HepG2 (cell line): ENCODE data around the gene RGS14. TPM values are rescaled to one million over a fixed set of nuclear protein-coding genes. Genes with fewer than 3 reads are reported as not detected.

Experiments
- ATAC-seq: fragments of 200-7000 bp; cut with Tn5 transposase; 3 replicates; pipeline ENCODE4 v1.9.1; 2020; ENCODE audit warnings: mild to moderate bottlenecking, moderate library complexity
- BruUV-seq: library from RNA; stranded (reverse); fragments of 400-500 nt; replicated peaks from 2 replicates; lab custom pipeline; 2021; lab: Mats Ljungman, UMichigan
- CTCF ChIA-PET: fragments of 300-600 bp; formaldehyde crosslinking; extraction: SDS; loops from one replicate; lab custom pipeline; 2021; ENCODE audit warnings: low total read pairs, inconsistent platforms, low intra/inter-chr PET ratio; lab: Yijun Ruan, JAX
- POLR2A ChIA-PET: fragments of 350-600 bp; sonication (Branson Sonifier 250); formaldehyde crosslinking; loops from one replicate; lab custom pipeline; 2020; ENCODE audit warnings: antibody characterized with exemption, inconsistent platforms; lab: Yijun Ruan, JAX
- DNase-seq: peaks from one replicate; pipeline ENCODE4 v3.0.0-alpha.2; 2015; ENCODE audit warnings: low spot score
- FAIRE-seq: peaks from 3 replicates; lab custom pipeline; 2011; peaks lifted over from hg19 to GRCh38; lab: Jason Lieb, UNC
- H2AFZ ChIP-seq: one replicate; pipeline ENCODE4 v1.6.1; 2011; ENCODE audit warnings: low read length, inconsistent platforms
- H3K27ac ChIP-seq: fragments of 300-600 bp; 3 replicates; pipeline ENCODE4 v1.8.0; 2011; ENCODE audit warnings: mixed run types, mild to moderate bottlenecking, mixed read lengths, low read length, inconsistent platforms; ENCODE audit not compliant: insufficient read depth; ENCODE audit errors: extremely low read length
- H3K27me3 ChIP-seq, 2 experiments: fragments of 200-600 bp in 1 of 2; 2 replicates in 1 of 2; 3 replicates in 1 of 2; pipeline versions ENCODE4 v1.6.0 to v1.8.0; 2011; ENCODE audit warnings: low read length in 2 of 2, mild to moderate bottlenecking in 2 of 2, moderate library complexity in 2 of 2, inconsistent platforms in 1 of 2; ENCODE audit not compliant: insufficient read depth in 2 of 2, control insufficient read depth in 1 of 2
- H3K36me3 ChIP-seq, 2 experiments: fragments of 200-600 bp in 1 of 2; replicated peaks in 1 of 2; 2 replicates in 1 of 2; 3 replicates in 1 of 2; pipeline versions ENCODE4 v1.5.1 to v1.8.0; 2011; ENCODE audit warnings: low read length in 2 of 2, inconsistent platforms in 1 of 2; ENCODE audit not compliant: insufficient read depth in 2 of 2, control insufficient read depth in 1 of 2
- H3K4me1 ChIP-seq: 2 replicates; pipeline ENCODE4 v1.5.1; 2012; ENCODE audit warnings: low read length, inconsistent platforms; ENCODE audit not compliant: insufficient read depth
- H3K4me2 ChIP-seq: 2 replicates; pipeline ENCODE4 v1.6.0; 2011; ENCODE audit warnings: low read depth, low read length, inconsistent platforms
- H3K4me3 ChIP-seq, 3 experiments: fragments of 200-600 bp in 1 of 3; sonication (generic), shearing (Covaris generic) in 1 of 3; replicated peaks in 1 of 3; 2 replicates each; pipeline ENCODE4 v1.5.1; 2011 to 2016; ENCODE audit warnings: low read length in 3 of 3, inconsistent platforms in 2 of 3, low read depth in 2 of 3, mild to moderate bottlenecking in 2 of 3, control low read depth in 1 of 3, mixed read lengths in 1 of 3; ENCODE audit not compliant: insufficient read depth in 1 of 3
- H3K79me2 ChIP-seq: one replicate; pipeline ENCODE4 v1.6.1; 2011; ENCODE audit warnings: low read length, inconsistent platforms; ENCODE audit not compliant: insufficient read depth
- H3K9ac ChIP-seq: 2 replicates; pipeline ENCODE4 v1.6.0; 2011; ENCODE audit warnings: mild to moderate bottlenecking, low read depth, low read length, inconsistent platforms; ENCODE audit not compliant: insufficient read depth
- H3K9me3 ChIP-seq: 2 replicates; pipeline ENCODE4 v1.5.1; 2012; ENCODE audit warnings: mild to moderate bottlenecking, low read length
- H4K20me1 ChIP-seq: 2 replicates; pipeline ENCODE4 v1.6.0; 2011; ENCODE audit warnings: inconsistent platforms, mild to moderate bottlenecking, low read length, moderate library complexity; ENCODE audit not compliant: insufficient read depth
- AKAP8 ChIP-seq: sonication (generic); formaldehyde crosslinking; IDR thresholded peaks from 2 replicates; pipeline ENCODE4 v1.5.1; 2020; ENCODE audit warnings: mild to moderate bottlenecking, missing genetic modification reagents
- ATM ChIP-seq: fragments of 450-650 bp; IDR thresholded peaks from 2 replicates; pipeline ENCODE4 v1.7.1; 2017; ENCODE audit warnings: mild to moderate bottlenecking, borderline replicate concordance
- CERS6 ChIP-seq: sonication (generic); formaldehyde crosslinking; IDR thresholded peaks from 2 replicates; pipeline ENCODE4 v1.5.0; 2020; ENCODE audit warnings: missing genetic modification reagents
- GABPA ChIP-seq, 2 experiments: IDR thresholded peaks; 2 replicates each; pipeline ENCODE4 v1.6.1; 2011 to 2016; ENCODE audit warnings: low read depth in 2 of 2, low read length in 1 of 2, missing biosample characterization in 1 of 2, missing genetic modification characterization in 1 of 2
- HHEX ChIP-seq: IDR thresholded peaks from 2 replicates; pipeline ENCODE4 v1.6.1; 2016; ENCODE audit warnings: control low read depth
- JUN ChIP-seq: sonication (generic); formaldehyde crosslinking; IDR thresholded peaks from 2 replicates; pipeline ENCODE4 v1.4.0; 2020; ENCODE audit warnings: mild to moderate bottlenecking, missing genetic modification reagents
- MIXL1 ChIP-seq: IDR thresholded peaks from 2 replicates; pipeline ENCODE4 v1.6.1; 2016
- RBAK ChIP-seq: sonication (generic); formaldehyde crosslinking; IDR thresholded peaks from 2 replicates; pipeline ENCODE4 v1.5.1; 2020; ENCODE audit warnings: mild to moderate bottlenecking, missing genetic modification reagents
- SAFB2 ChIP-seq: sonication (generic); formaldehyde crosslinking; IDR thresholded peaks from 2 replicates; pipeline ENCODE4 v1.5.1; 2020; ENCODE audit warnings: missing genetic modification reagents, low read depth, mild to moderate bottlenecking, borderline replicate concordance
- SMC3 ChIP-seq: IDR thresholded peaks from 2 replicates; pipeline ENCODE4 v1.6.1; 2011; ENCODE audit warnings: low read length, improper control_type of control experiment
- ZBTB38 ChIP-seq: sonication (generic); formaldehyde crosslinking; IDR thresholded peaks from 2 replicates; pipeline ENCODE4 v1.5.1; 2020; ENCODE audit warnings: mild to moderate bottlenecking, missing genetic modification reagents
- ZBTB42 ChIP-seq: sonication (generic); formaldehyde crosslinking; IDR thresholded peaks from 2 replicates; pipeline ENCODE4 v1.5.0; 2020; ENCODE audit warnings: mild to moderate bottlenecking, missing genetic modification reagents
- ZNF160 ChIP-seq: sonication (generic); formaldehyde crosslinking; IDR thresholded peaks from 2 replicates; pipeline ENCODE4 v1.8.0; 2022; ENCODE audit warnings: mild to moderate bottlenecking, inconsistent platforms, missing genetic modification reagents
- ZNF34 ChIP-seq: sonication (generic); formaldehyde crosslinking; IDR thresholded peaks from 2 replicates; pipeline ENCODE4 v1.4.0; 2020; ENCODE audit warnings: mild to moderate bottlenecking, missing genetic modification reagents, borderline replicate concordance
- ZNF777 ChIP-seq: sonication (generic); formaldehyde crosslinking; IDR thresholded peaks from 2 replicates; pipeline ENCODE4 v1.4.0; 2020; ENCODE audit warnings: missing genetic modification reagents
- WGBS: methylation state at CpG from one replicate; pipeline ENCODE4 v1.1.6; 2017; ENCODE audit warnings: low lambda C conversion rate; 5-methylcytosine and 5-hydroxymethylcytosine counted together
- in situ Hi-C: cut with HindIII; loops from 2 replicates; pipeline ENCODE4 v1.10.0; 2017; ENCODE audit warnings: low pct_unique_long_range_greater_than_20kb; ENCODE audit not compliant: extremely low pct_ligation_motif_present
- intact Hi-C: fragments of 100-400 bp; cut with micrococcal nuclease; formaldehyde crosslinking; loops from one replicate; pipeline ENCODE4 v1.10.0; 2022; ENCODE audit not compliant: unreplicated experiment
- polyA plus RNA-seq, 8 experiments: library from polyadenylated mRNA; depleted of rRNA in 3 of 8; stranded (reverse) in 7 of 8; unstranded in 1 of 8; fragments of >200 nt; fragmentation: Illumina TruSeq in 4 of 8; extraction: Trizol in 4 of 8; gene quantifications; 2 replicates each; pipeline versions ENCODE4 v1.2.1 to v1.2.3, GENCODE V29; 2011 to 2016; ENCODE audit warnings: low read depth in 4 of 8, missing spikeins in 1 of 8, mixed read lengths in 1 of 8; ENCODE audit not compliant: insufficient read depth in 1 of 8
- total RNA-seq, 5 experiments: library from RNA; depleted of rRNA; stranded (reverse); fragments of >200 nt; fragmentation: Illumina TruSeq; extraction: Trizol; gene quantifications; 2 replicates each; pipeline ENCODE4 v1.2.3, GENCODE V29; 2016; ENCODE audit warnings: low read depth in 1 of 5
- TF ChIP-seq, protein P1 (sequence below): sonication (generic); formaldehyde crosslinking; IDR thresholded peaks from 2 replicates; pipeline ENCODE4 v1.5.1; 2020; ENCODE audit warnings: mild to moderate bottlenecking, missing genetic modification reagents, moderate library complexity
- TF ChIP-seq, protein P2 (sequence below), 2 experiments: sonication (generic) in 1 of 2; formaldehyde crosslinking in 1 of 2; IDR thresholded peaks; 2 replicates each; pipeline versions ENCODE4 v1.4.0 to v1.6.1; 2018 to 2020; ENCODE audit warnings: missing genetic modification reagents in 2 of 2, borderline replicate concordance in 1 of 2, low read depth in 1 of 2, mild to moderate bottlenecking in 1 of 2, missing biosample characterization in 1 of 2

The RGS14 gene
- total and polyA plus RNA-seq, 2 of the 13 experiments (the other 11 are each of a cell fraction or from before 2014, with no cell fraction given): 11.1 to 17.2 TPM

DNA sequence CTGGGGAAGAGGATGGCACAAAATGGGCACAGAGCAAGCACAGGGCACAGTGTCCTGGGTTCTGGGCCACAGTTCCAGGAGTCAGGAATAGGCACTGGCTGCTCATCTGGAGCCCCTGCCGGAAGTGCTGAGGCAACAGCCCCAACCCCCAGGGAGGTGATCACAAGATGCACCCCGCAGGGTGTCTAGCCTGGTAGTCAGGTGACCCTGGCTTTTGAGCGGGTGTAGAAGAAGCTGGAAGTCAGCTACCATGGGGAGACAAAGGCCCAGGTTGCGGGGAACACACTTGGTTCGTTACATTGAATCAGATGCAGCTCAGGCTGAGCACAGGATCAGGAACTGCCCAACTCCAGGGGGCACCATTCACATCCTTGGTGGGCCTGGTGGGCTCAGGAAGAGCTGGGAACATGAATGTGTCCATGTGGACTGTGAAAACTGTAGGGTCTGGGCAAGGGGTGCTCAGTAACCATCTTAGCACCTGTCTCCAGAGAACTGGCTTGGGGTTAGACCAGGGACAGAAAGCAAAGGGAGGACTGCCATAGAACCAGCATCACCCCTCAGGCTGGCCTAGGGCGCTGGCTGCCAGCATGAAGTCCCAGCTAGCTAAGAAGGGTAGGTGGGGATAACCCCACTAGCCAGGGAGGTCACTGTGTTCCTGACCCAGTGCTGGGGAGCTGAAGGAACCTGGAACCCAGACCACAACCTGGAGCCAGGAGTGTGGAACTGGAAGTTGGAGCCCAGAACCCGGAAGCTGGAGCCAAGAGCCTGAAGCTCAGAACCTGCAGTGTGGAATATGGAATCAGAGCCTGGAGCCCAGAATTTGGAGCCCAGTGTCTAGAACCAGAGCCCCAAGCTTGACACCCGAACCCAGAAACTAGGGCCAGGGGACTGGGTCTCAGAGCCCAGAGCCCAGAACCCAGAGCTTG, 20.4 kb downstream of the RGS14 start:
- ChIA-PET CTCF (interaction anchor here (1.0 kb wide), 1 partner anchor 76 kb away, joined by 3 read pairs; no protein-coding TSS in a partner anchor), POLR2A (interaction anchor here (0.6 to 4.9 kb wide), 35 partner anchors 10 to 304 kb away, joined by 3 to 239 read pairs (median 10); partner anchors contain the start of genes B4GALT7, F12, FGFR4 and GRK6)
- peak overlapping the region; percentile 86 for H3K9ac ChIP-seq
- intact Hi-C loops (no loop called here), in situ Hi-C loops (no loop called here)
- peaks cover 88% of the 10 kb centered on the region for H3K4me1 ChIP-seq
- no peak overlapping the region for H2AFZ ChIP-seq
- H3K4me3 ChIP-seq: peak overlapping the region; percentile 35 to 71 (median 35); a peak in 5 of 6 replicates
- H3K79me2 ChIP-seq: no peaks in the 10 kb centered on the region
- no peak for DNase-seq
- H3K27ac ChIP-seq: peak overlapping the region; percentile 98
- H4K20me1 ChIP-seq: no peaks in the 10 kb centered on the region
- peak overlapping the region; percentile 89 for H3K4me2 ChIP-seq
- peak; percentile 12 for ATAC-seq
- no peak for FAIRE-seq
- H3K36me3 ChIP-seq: no peaks in the 10 kb centered on the region
- H3K27me3 ChIP-seq: no peaks in the 10 kb centered on the region
- no peaks in the 10 kb centered on the region for H3K9me3 ChIP-seq
- WGBS: 78% methylated on average over 6 of the region's 8 CpGs
- BruUV-seq: TSS peak; percentile 97
- TF ChIP-seq GABPA (IDR thresholded peaks at IDR 0.05; ENCODE audit: low read depth, low read length): no peak
- no peak for TF ChIP-seq GABPA (CRISPR knock-in tag; IDR thresholded peaks at IDR 0.05; ENCODE audit: low read depth)
- TF ChIP-seq ZBTB38: peak; percentile 56; the same call in 1 of the 2 replicates
- TF ChIP-seq ZNF160 (CRISPR knock-in tag): no peak
- 0 out of 2 replicates have a peak, but pooled peaks have one; percentile 14 for TF ChIP-seq AKAP8 (CRISPR knock-in tag)
- no peak for TF ChIP-seq JUN (CRISPR knock-in tag)
- TF ChIP-seq CERS6 (CRISPR knock-in tag): no peak
- TF ChIP-seq, protein P1, sequence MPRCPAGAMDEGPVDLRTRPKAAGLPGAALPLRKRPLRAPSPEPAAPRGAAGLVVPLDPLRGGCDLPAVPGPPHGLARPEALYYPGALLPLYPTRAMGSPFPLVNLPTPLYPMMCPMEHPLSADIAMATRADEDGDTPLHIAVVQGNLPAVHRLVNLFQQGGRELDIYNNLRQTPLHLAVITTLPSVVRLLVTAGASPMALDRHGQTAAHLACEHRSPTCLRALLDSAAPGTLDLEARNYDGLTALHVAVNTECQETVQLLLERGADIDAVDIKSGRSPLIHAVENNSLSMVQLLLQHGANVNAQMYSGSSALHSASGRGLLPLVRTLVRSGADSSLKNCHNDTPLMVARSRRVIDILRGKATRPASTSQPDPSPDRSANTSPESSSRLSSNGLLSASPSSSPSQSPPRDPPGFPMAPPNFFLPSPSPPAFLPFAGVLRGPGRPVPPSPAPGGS (CRISPR knock-in tag): no peak
- no peak for TF ChIP-seq ZNF777
- TF ChIP-seq RBAK (CRISPR knock-in tag): no peak
- 0 out of 2 replicates have a peak, but pooled peaks have one; percentile 9 for TF ChIP-seq SAFB2
- TF ChIP-seq ATM: no peak
- TF ChIP-seq HHEX (CRISPR knock-in tag): no peak
- no peak for TF ChIP-seq SMC3
- TF ChIP-seq MIXL1 (CRISPR knock-in tag): no peak
- 0 out of 2 replicates have a peak, but pooled peaks have one; percentile 40 for TF ChIP-seq ZBTB42 (CRISPR knock-in tag)
- TF ChIP-seq, protein P2, sequence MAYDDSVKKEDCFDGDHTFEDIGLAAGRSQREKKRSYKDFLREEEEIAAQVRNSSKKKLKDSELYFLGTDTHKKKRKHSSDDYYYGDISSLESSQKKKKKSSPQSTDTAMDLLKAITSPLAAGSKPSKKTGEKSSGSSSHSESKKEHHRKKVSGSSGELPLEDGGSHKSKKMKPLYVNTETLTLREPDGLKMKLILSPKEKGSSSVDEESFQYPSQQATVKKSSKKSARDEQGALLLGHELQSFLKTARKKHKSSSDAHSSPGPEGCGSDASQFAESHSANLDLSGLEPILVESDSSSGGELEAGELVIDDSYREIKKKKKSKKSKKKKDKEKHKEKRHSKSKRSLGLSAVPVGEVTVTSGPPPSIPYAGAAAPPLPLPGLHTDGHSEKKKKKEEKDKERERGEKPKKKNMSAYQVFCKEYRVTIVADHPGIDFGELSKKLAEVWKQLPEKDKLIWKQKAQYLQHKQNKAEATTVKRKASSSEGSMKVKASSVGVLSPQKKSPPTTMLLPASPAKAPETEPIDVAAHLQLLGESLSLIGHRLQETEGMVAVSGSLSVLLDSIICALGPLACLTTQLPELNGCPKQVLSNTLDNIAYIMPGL (CRISPR knock-in tag; IDR thresholded peaks at IDR 0.05; ENCODE audit: borderline replicate concordance in 1 of 2, low read depth in 1 of 2): peak in 1 of 2 experiments; percentile 35; a peak in 1 of 4 replicates
- TF ChIP-seq ZNF34 (CRISPR knock-in tag): no peak
